HCT116 (cell line): Measurements from ENCODE around the gene DTYMK. TPM values are rescaled to one million over a fixed set of nuclear protein-coding genes. Genes with fewer than 3 reads are reported as not detected.

Experiments used
- ATAC-seq: fragments of 200-7000 bp; cut with Tn5 transposase; 2 replicates; pipeline ENCODE4 v1.9.1; 2020; ENCODE audit warnings: mild to moderate bottlenecking, moderate library complexity
- BruUV-seq: library from RNA; stranded (reverse); fragments of 400-500 nt; replicated peaks from 2 replicates; lab custom pipeline; 2021; lab: Mats Ljungman, UMichigan
- CTCF ChIA-PET: fragments of 300-600 bp; sonication (Branson Sonifier 250); formaldehyde crosslinking; loops from one replicate; lab custom pipeline; 2021; ENCODE audit warnings: antibody characterized with exemption; lab: Charles Lee
- POLR2A ChIA-PET: fragments of 300-600, 350-600 bp; sonication (Branson Sonifier 250); formaldehyde crosslinking; loops from one replicate; lab custom pipeline; 2021; ENCODE audit warnings: antibody characterized with exemption; lab: Charles Lee
- RAD21 ChIA-PET, 2 experiments: fragments of 300-600 bp; sonication (Branson Sonifier 250); formaldehyde crosslinking; loops; one replicate each; lab custom pipeline; 2023; ENCODE audit warnings: low total read pairs in 2 of 2; ENCODE audit not compliant: uncharacterized antibody in 2 of 2, unreplicated experiment in 2 of 2, low non-redundant PET in 1 of 2; lab: Charles Lee
- DNase-seq: peaks from one replicate; pipeline ENCODE4 v3.0.0-alpha.2; 2010; ENCODE audit warnings: low read depth, low spot score
- H2AFZ ChIP-seq: fragments of 200-600 bp; shearing (Covaris generic), sonication (generic); 2 replicates; pipeline ENCODE4 v1.6.1; 2017; ENCODE audit warnings: low read depth, mixed run types, mixed read lengths, antibody characterized with exemption, low read length; ENCODE audit not compliant: poor library complexity, severe bottlenecking
- H3K27ac ChIP-seq: 2 replicates; pipeline ENCODE4 v1.5.1; 2012; ENCODE audit warnings: low read depth, low read length
- H3K27me3 ChIP-seq: fragments of 200-600 bp; sonication (generic); 2 replicates; pipeline ENCODE4 v1.6.1; 2016; ENCODE audit warnings: mixed run types, low read length, mixed read lengths; ENCODE audit not compliant: insufficient read depth
- H3K36me3 ChIP-seq, 2 experiments: fragments of 200-500 bp in 1 of 2; fragments of 200-600 bp in 1 of 2; sonication (Bioruptor generic) in 1 of 2; sonication (generic) in 1 of 2; 2 replicates each; pipeline versions ENCODE4 v1.5.1 to v1.6.1; 2014 to 2016; ENCODE audit warnings: low read length in 2 of 2, inconsistent platforms in 1 of 2, mixed read lengths in 1 of 2, mixed run types in 1 of 2; ENCODE audit not compliant: insufficient read depth in 2 of 2, control insufficient read depth in 1 of 2
- H3K4me1 ChIP-seq, 2 experiments: fragments of 200-600 bp in 1 of 2; sonication (generic) in 1 of 2; 2 replicates each; pipeline versions ENCODE4 v1.5.1 to v1.6.1; 2012 to 2017; ENCODE audit warnings: low read length in 2 of 2, inconsistent platforms in 1 of 2, mild to moderate bottlenecking in 1 of 2, mixed read lengths in 1 of 2, mixed run types in 1 of 2, moderate library complexity in 1 of 2; ENCODE audit not compliant: insufficient read depth in 2 of 2, control insufficient read depth in 1 of 2
- H3K4me2 ChIP-seq: fragments of 200-600 bp; sonication (generic); 2 replicates; pipeline ENCODE4 v1.6.1; 2017; ENCODE audit warnings: mixed run types, low read length, mixed read lengths
- H3K4me3 ChIP-seq, 2 experiments: fragments of 200-600 bp in 1 of 2; sonication (generic) in 1 of 2; replicated peaks in 1 of 2; 2 replicates each; pipeline ENCODE4 v1.5.1; 2011 to 2016; ENCODE audit warnings: low read length in 2 of 2, control low read depth in 1 of 2, low read depth in 1 of 2, mild to moderate bottlenecking in 1 of 2, mixed read lengths in 1 of 2, mixed run types in 1 of 2
- H3K79me2 ChIP-seq: fragments of 200-600 bp; sonication (generic); 2 replicates; pipeline ENCODE4 v1.6.1; 2017; ENCODE audit warnings: mild to moderate bottlenecking, mixed run types, low read length, moderate library complexity, mixed read lengths; ENCODE audit not compliant: insufficient read depth
- H3K9ac ChIP-seq: fragments of 200-600 bp; sonication (generic); 2 replicates; pipeline ENCODE4 v1.6.1; 2016; ENCODE audit warnings: low read length, mixed read lengths
- H3K9me2 ChIP-seq: fragments of 200-600 bp; sonication (generic), shearing (Covaris generic); 2 replicates; pipeline ENCODE4 v1.6.1; 2017; ENCODE audit warnings: mixed run types, mild to moderate bottlenecking, moderate library complexity; ENCODE audit not compliant: insufficient read depth
- H3K9me3 ChIP-seq, 2 experiments: fragments of 200-500 bp in 1 of 2; fragments of 200-600 bp in 1 of 2; sonication (Bioruptor generic) in 1 of 2; sonication (generic) in 1 of 2; 2 replicates each; pipeline ENCODE4 v1.6.1; 2014 to 2017; ENCODE audit warnings: low read length in 2 of 2, mixed read lengths in 2 of 2, inconsistent platforms in 1 of 2, low read depth in 1 of 2, mild to moderate bottlenecking in 1 of 2, mixed run types in 1 of 2, moderate library complexity in 1 of 2; ENCODE audit not compliant: control insufficient read depth in 1 of 2, insufficient read depth in 1 of 2
- H4K20me1 ChIP-seq: fragments of 200-600 bp; sonication (generic), shearing (Covaris generic); 2 replicates; pipeline ENCODE4 v1.6.1; 2017; ENCODE audit warnings: mixed run types, mild to moderate bottlenecking, moderate library complexity; ENCODE audit not compliant: insufficient read depth
- CBX3 ChIP-seq: IDR thresholded peaks from 2 replicates; pipeline ENCODE4 v1.6.1; 2012; ENCODE audit warnings: low read depth
- CEBPB ChIP-seq: IDR thresholded peaks from 2 replicates; pipeline ENCODE4 v1.6.1; 2012; ENCODE audit warnings: low read depth
- RAD21 ChIP-seq: IDR thresholded peaks from 2 replicates; pipeline ENCODE4 v1.6.1; 2012; ENCODE audit warnings: low read depth, mild to moderate bottlenecking
- TCF7L2 ChIP-seq: IDR thresholded peaks from 2 replicates; pipeline ENCODE4 v1.7.0; 2011; ENCODE audit warnings: borderline replicate concordance, inconsistent platforms; ENCODE audit not compliant: insufficient read depth, insufficient read length; ENCODE audit errors: extremely low read depth
- intact Hi-C: fragments of 100-400 bp; cut with micrococcal nuclease; formaldehyde crosslinking; loops from 2 replicates; pipeline ENCODE4 v1.10.0; 2022
- total RNA-seq: library from RNA; stranded (reverse); gene quantifications from one replicate; pipeline ENCODE4 v1.2.1, GENCODE V29; 2021; ENCODE audit not compliant: unreplicated experiment
- TF ChIP-seq, protein P1 (sequence below): IDR thresholded peaks from 2 replicates; pipeline ENCODE4 v1.6.1; 2012
- TF ChIP-seq, protein P2 (sequence below): IDR thresholded peaks from 2 replicates; pipeline ENCODE4 v1.6.1; 2011; ENCODE audit warnings: mild to moderate bottlenecking, low read length, moderate library complexity; ENCODE audit not compliant: insufficient replicate concordance; ENCODE audit errors: extremely low read depth

DTYMK gene
- total RNA-seq, 1 experiment from 2014 or later: 83.3 TPM

DNA sequence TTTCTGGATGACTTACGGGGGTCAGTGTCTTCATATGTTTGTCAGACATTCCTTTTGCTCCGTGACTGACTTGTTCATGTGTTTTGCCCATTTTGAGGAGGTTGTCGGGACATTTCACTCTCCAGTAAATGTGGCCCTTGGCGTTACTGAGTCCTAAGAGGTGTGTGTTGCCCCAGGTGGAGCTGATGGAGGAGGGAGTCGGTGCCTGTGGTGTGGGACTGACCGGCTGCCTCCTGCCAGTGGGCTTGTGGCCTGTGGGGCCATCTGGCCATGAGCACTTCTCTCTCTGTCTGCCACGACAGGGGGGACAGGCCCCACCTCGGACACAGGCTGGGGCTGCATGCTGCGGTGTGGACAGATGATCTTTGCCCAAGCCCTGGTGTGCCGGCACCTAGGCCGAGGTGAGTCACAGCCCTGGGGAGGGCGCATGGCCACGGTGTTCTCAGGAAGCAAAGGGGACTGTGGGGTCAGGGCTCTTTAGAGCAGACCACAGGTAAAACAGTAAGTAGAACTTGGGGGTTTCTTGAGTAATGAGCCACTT lies 33.3 kb downstream of the DTYMK start:
- BruUV-seq: no TSS peak
- H3K9me3 ChIP-seq: no peaks in the 10 kb centered on the region
- no peak overlapping the region for H3K4me3 ChIP-seq
- intact Hi-C loops: no loop called here
- DNase-seq: no peak
- no peak overlapping the region for H3K9ac ChIP-seq
- peaks cover 19 to 21% of the 10 kb centered on the region in 2 experiments; a peak in 3 of 4 replicates for H3K36me3 ChIP-seq
- ChIA-PET POLR2A (no interaction called here), RAD21 (no interaction called here), CTCF (no interaction called here)
- H3K9me2 ChIP-seq: no peaks in the 10 kb centered on the region
- H3K79me2 ChIP-seq: peaks cover 46% of the 10 kb centered on the region
- no peaks in the 10 kb centered on the region for H3K4me1 ChIP-seq
- ATAC-seq: no peak
- no peaks in the 10 kb centered on the region; the same call in 1 of the 2 replicates for H4K20me1 ChIP-seq
- H3K4me2 ChIP-seq: no peak overlapping the region
- no peak overlapping the region for H3K27ac ChIP-seq
- H2AFZ ChIP-seq: no peak overlapping the region
- TF ChIP-seq, protein P1, sequence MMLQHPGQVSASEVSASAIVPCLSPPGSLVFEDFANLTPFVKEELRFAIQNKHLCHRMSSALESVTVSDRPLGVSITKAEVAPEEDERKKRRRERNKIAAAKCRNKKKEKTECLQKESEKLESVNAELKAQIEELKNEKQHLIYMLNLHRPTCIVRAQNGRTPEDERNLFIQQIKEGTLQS: no peak
- TF ChIP-seq CEBPB: no peak
- H3K27me3 ChIP-seq: no peaks in the 10 kb centered on the region

DNA sequence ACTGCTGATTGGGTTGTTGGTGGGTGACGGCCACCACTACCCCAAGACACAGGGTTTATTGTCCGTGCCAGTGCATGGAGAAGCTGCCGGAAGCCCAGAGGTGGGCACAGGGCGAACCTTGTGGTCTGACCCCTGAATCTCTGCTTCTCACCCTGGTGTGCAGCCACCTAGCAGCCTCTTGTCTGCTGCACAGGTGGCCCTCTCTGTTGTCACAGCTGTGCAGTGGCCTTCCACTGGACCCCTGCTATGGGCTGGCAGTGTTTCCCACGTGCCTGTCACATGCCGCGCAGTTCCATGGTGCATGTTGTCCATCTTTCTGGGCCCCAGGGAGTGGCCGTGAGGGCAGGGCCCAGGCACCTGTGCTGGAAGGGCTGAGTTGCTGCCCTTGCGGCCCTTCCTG lies 33.9 kb downstream of the DTYMK start:
- intact Hi-C loops: no loop called here
- DNase-seq: no peak
- Histone ChIP-seq H3K36me3 (peaks cover 19 to 21% of the 10 kb centered on the region in 2 experiments; a peak in 3 of 4 replicates), H3K27me3 (no peaks in the 10 kb centered on the region), H3K27ac (no peak overlapping the region), H4K20me1 (no peaks in the 10 kb centered on the region; the same call in 1 of the 2 replicates), H3K79me2 (peaks cover 52% of the 10 kb centered on the region), H3K9ac (no peak overlapping the region), H3K9me2 (no peaks in the 10 kb centered on the region), H2AFZ (no peak overlapping the region), H3K4me1 (no peaks in the 10 kb centered on the region), H3K4me2 (no peak overlapping the region), H3K9me3 (no peaks in the 10 kb centered on the region), H3K4me3 (no peak overlapping the region)
- RAD21 ChIA-PET: no interaction called here
- no peak for ATAC-seq
- BruUV-seq: no TSS peak
- CTCF ChIA-PET: no interaction called here
- POLR2A ChIA-PET: no interaction called here
- TF ChIP-seq RAD21: no peak
- TF ChIP-seq, protein P2, sequence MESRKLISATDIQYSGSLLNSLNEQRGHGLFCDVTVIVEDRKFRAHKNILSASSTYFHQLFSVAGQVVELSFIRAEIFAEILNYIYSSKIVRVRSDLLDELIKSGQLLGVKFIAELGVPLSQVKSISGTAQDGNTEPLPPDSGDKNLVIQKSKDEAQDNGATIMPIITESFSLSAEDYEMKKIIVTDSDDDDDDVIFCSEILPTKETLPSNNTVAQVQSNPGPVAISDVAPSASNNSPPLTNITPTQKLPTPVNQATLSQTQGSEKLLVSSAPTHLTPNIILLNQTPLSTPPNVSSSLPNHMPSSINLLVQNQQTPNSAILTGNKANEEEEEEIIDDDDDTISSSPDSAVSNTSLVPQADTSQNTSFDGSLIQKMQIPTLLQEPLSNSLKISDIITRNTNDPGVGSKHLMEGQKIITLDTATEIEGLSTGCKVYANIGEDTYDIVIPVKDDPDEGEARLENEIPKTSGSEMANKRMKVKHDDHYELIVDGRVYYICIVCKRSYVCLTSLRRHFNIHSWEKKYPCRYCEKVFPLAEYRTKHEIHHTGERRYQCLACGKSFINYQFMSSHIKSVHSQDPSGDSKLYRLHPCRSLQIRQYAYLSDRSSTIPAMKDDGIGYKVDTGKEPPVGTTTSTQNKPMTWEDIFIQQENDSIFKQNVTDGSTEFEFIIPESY: no peak
- TF ChIP-seq CEBPB: no peak
- TF ChIP-seq TCF7L2: no peak
- no peak for TF ChIP-seq CBX3
